ENCODE data around the gene PSAP. TPM values are rescaled to one million over a fixed set of nuclear protein-coding genes. Genes with fewer than 3 reads are reported as not detected.

Gene PSAP
- total RNA-seq, 1 experiment from 2014 or later, result 336 TPM

DNA sequence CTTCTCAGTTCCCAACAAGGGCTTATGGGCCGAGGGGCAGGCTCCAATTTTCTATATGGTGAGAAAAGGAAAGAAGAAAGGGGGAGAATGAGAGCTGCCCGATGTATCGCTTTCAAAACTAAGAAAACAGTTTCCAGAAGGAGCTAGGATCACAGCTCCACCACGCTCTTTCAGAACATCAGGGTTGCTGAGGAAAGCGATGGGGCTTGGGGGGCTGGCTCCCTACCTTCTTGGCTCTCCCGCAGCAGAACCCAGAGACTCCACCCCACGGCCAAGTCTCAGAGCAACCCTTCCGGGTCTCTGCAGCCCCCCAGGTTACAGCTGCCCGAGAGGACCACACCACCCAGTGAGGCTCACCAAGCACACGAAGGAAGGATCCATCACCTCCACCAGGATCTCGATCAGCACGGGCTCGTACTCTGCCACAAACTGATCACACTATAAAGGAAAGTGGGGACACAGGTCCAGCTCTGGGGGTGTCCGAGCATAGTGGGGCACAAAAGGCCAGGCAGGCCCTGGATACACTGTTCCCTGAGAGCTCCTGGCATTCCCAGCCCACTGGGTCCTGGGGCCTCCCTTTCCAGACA is 32.3 kb downstream of the PSAP start:
- Histone ChIP-seq H2BK12ac (ENCODE audit: insufficient read length, low read depth, low read length) (no peak overlapping the region), H3K18ac (ENCODE audit: insufficient read length, low read depth, low read length) (no peak overlapping the region), H3K23ac (ENCODE audit: insufficient read length, low read depth, low read length) (no peak overlapping the region), H3K23me2 (ENCODE audit: insufficient read length, low read depth, low read length, poor library complexity, severe bottlenecking) (no peaks in the 10 kb centered on the region), H4K20me1 (ENCODE audit: control insufficient read depth, insufficient read depth, insufficient read length) (no peaks in the 10 kb centered on the region), H2BK5ac (ENCODE audit: insufficient read length, low read length) (no peak overlapping the region), H2BK20ac (ENCODE audit: low read depth, low read length, poor library complexity, severe bottlenecking) (no peak overlapping the region), H3K27ac (ENCODE audit: insufficient read length, low read depth, low read length) (no peak overlapping the region), H4K91ac (ENCODE audit: insufficient read length, low read depth, low read length) (no peak overlapping the region), H4K5ac (ENCODE audit: insufficient read length, low read depth, low read length) (no peak overlapping the region), H2AFZ (ENCODE audit: low read length) (no peak overlapping the region), H2BK15ac (ENCODE audit: low read depth, low read length) (no peak overlapping the region), H3K79me1 (ENCODE audit: insufficient read depth, low read depth, low read length, poor library complexity, severe bottlenecking) (no peaks in the 10 kb centered on the region), H3K14ac (ENCODE audit: insufficient read depth, low read length) (no peak overlapping the region), H4K8ac (replicated peaks; ENCODE audit: insufficient read length, low read depth, low read length) (no peak overlapping the region), H2BK120ac (ENCODE audit: low read depth, low read length, poor library complexity, severe bottlenecking) (no peak overlapping the region), H3K27me3 (ENCODE audit: insufficient read depth, low read length) (no peaks in the 10 kb centered on the region), H2AK5ac (ENCODE audit: insufficient read length, low read length) (no peak overlapping the region), H3K4me1 (ENCODE audit: insufficient read depth, low read length) (peaks cover 2% of the 10 kb centered on the region; the same call in 1 of the 2 replicates), H3K56ac (ENCODE audit: insufficient read length, low read depth, low read length) (no peak overlapping the region), H3K9me3 (ENCODE audit: control insufficient read depth, low read depth, low read length) (no peaks in the 10 kb centered on the region), H3K4me2 (ENCODE audit: insufficient read depth, insufficient read length, low read length) (no peak overlapping the region), H3K9ac (ENCODE audit: extremely low read depth, insufficient read length, low read length) (no peak overlapping the region), H3K79me2 (ENCODE audit: insufficient read depth, low read length) (no peaks in the 10 kb centered on the region), H3T11ph (ENCODE audit: low read length) (no peak overlapping the region), H3K4ac (ENCODE audit: low read depth, low read length) (no peak overlapping the region)
- Mint-ChIP-seq H3K27ac (no peak overlapping the region; a peak in 1 of 7 replicates), H3K9me3 (no peaks in the 10 kb centered on the region), H3K36me3 (ENCODE audit: insufficient read depth in 1 of 3, low read depth in 3 of 3) (peaks cover 38 to 84% (median 81%) of the 10 kb centered on the region in 3 experiments; a peak in 6 of 7 replicates), H3K27me3 (ENCODE audit: low read depth) (no peaks in the 10 kb centered on the region), H3K4me3 (no peak overlapping the region), H3K4me1 (no peaks in the 10 kb centered on the region)
- no peak for DNase-seq
- no CpG with 5 or more reads among the region's 14 CpGs for WGBS (ENCODE audit: extremely low coverage, insufficient read length, low lambda C conversion rate)
- TF ChIP-seq, protein P1, sequence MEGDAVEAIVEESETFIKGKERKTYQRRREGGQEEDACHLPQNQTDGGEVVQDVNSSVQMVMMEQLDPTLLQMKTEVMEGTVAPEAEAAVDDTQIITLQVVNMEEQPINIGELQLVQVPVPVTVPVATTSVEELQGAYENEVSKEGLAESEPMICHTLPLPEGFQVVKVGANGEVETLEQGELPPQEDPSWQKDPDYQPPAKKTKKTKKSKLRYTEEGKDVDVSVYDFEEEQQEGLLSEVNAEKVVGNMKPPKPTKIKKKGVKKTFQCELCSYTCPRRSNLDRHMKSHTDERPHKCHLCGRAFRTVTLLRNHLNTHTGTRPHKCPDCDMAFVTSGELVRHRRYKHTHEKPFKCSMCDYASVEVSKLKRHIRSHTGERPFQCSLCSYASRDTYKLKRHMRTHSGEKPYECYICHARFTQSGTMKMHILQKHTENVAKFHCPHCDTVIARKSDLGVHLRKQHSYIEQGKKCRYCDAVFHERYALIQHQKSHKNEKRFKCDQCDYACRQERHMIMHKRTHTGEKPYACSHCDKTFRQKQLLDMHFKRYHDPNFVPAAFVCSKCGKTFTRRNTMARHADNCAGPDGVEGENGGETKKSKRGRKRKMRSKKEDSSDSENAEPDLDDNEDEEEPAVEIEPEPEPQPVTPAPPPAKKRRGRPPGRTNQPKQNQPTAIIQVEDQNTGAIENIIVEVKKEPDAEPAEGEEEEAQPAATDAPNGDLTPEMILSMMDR (conservative IDR thresholded peaks at IDR 0.05), result no peak

Measured in H9 (cell line).